ENCODE measurements around the gene CALY.

CALY gene

DNA sequence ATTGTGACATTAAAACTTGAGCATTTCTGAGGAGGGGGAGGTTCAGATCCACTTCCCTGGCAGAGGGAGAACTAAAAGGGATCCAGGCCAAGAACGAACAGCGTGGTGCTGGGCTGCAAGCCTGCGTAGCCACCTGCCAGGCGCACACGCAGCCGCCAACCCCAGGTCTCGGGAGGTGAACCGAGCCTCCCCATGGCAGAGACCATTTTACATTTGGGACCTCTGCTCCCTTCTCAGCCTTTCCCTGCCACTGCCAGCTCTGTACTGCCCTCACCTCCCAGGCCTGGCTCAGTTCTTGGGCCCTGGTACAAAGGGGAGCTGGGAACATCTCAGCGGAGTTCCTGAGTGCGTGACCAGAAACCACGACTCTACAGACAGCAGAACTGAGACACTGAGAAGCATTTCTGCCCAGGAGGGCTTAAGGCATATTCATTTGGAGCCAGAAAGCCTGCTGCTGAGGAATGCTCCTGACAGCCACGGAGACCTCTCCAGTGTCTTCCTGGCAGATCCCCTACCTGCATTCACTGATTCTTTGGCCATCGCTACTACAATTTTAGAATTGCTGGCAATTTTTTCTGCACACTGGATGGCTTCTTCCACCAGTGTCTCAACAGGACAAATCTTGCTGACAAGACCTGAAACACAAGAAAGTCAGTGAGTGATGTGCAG is 28.9 kb upstream of the CALY start:
- no peak overlapping the region for H3K4me3 ChIP-seq (replicated peaks; ENCODE audit: low read depth, low read length)
- no peak for DNase-seq (ENCODE audit: extremely low read depth, low read depth)
- TF ChIP-seq, protein P1, sequence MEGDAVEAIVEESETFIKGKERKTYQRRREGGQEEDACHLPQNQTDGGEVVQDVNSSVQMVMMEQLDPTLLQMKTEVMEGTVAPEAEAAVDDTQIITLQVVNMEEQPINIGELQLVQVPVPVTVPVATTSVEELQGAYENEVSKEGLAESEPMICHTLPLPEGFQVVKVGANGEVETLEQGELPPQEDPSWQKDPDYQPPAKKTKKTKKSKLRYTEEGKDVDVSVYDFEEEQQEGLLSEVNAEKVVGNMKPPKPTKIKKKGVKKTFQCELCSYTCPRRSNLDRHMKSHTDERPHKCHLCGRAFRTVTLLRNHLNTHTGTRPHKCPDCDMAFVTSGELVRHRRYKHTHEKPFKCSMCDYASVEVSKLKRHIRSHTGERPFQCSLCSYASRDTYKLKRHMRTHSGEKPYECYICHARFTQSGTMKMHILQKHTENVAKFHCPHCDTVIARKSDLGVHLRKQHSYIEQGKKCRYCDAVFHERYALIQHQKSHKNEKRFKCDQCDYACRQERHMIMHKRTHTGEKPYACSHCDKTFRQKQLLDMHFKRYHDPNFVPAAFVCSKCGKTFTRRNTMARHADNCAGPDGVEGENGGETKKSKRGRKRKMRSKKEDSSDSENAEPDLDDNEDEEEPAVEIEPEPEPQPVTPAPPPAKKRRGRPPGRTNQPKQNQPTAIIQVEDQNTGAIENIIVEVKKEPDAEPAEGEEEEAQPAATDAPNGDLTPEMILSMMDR (IDR thresholded peaks at IDR 0.05; ENCODE audit: low read depth, low read length, missing control alignments): no peak

DNA sequence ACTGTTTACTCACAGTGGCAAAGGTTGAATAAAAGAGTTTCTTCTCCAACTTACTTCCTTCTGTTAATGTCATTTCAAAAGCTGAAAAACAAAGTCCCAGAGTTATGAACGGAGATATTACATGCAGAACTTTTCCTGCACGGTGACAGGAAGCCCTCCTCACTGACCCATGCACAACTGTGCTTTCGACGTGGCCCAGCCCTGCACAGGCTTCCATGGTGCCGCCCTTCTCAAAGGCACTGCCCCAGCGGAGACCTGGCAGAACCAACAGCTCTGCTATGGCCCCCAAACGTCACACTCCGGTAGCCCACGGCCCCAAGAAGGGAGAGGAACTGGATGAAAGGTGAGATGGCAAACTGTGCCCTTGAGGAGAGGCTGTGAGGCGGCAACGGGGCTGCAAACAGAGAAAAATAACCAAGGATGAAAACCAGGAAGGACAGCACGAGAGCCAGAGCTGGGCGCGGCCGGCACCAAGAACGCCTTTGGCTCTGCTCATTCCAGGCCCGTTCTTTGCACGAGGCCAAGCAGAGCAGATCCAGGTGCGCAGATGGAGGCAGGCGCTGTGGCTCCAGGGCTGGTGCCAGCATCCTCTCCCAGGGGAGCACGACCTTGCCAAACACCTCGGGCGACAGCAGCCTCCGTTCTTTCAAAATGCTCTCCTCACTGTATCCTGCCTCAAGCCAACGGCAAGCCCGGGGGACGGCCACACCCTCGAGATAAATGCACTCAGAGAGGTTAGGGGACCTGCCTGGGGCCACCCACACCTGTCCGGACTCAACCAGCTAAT is 28.1 kb upstream of the CALY start:
- no peak for DNase-seq (ENCODE audit: extremely low read depth, low read depth)
- TF ChIP-seq, protein P1 (IDR thresholded peaks at IDR 0.05; ENCODE audit: low read depth, low read length, missing control alignments): no peak
- H3K4me3 ChIP-seq (replicated peaks; ENCODE audit: low read depth, low read length): no peak overlapping the region

DNA sequence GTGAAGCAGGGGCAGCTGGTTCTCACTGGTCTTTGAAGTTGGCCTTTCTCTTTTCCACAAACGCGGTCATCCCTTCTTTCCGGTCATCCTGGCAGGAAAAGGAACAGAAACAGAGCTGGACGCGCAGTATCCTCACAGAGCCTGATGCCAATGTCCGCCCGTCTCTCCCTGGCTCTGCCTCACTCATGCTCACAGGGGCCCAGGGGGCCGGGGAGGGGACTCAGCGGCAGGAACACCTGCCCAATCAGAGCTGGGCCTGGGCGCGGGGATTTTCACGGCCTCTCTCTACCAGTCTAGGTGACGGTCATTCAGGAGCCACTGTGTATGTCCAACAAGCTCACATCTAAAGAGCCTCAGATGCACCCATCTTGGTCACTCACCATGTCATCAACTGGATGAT is 26.1 kb upstream of the CALY start:
- TF ChIP-seq, protein P1 (IDR thresholded peaks at IDR 0.05; ENCODE audit: low read depth, low read length, missing control alignments): no peak
- DNase-seq (ENCODE audit: extremely low read depth, low read depth): no peak
- H3K4me3 ChIP-seq (replicated peaks; ENCODE audit: low read depth, low read length): no peak overlapping the region

DNA sequence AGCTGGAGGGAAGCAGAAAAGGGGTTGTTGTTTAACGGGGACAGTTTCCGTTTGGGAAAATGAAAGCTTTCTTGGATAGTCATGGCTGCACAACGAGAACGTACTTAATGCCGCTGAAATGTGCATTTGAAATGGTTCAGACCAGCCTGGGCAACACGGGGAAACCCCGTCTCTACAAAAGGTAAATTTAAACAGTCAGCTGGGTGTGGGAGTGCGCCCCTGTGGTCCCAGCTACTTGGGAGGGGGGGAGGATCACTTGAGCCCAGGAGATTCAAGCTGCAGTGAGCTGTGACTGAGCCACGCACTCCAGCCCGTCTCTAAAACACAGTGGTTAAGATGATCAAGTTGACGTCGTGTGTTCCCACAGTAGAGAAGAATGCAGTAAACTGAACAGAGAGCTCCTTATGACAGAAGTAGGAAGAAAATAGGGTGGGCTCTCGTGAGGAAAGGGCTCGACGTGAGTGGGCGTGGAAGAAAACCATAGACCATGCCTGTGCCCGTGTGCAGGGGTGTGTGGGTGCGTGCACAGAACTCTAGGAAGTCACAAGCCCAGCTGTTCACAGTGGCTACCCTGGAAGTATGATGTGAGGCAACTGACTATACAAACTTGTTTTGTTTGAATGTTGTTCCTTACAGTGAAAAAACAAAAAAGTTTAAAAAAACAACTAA is 25.2 kb upstream of the CALY start:
- no peak for DNase-seq (ENCODE audit: extremely low read depth, low read depth)
- no peak overlapping the region for H3K4me3 ChIP-seq (replicated peaks; ENCODE audit: low read depth, low read length)
- TF ChIP-seq, protein P1 (IDR thresholded peaks at IDR 0.05; ENCODE audit: low read depth, low read length, missing control alignments): no peak

DNA sequence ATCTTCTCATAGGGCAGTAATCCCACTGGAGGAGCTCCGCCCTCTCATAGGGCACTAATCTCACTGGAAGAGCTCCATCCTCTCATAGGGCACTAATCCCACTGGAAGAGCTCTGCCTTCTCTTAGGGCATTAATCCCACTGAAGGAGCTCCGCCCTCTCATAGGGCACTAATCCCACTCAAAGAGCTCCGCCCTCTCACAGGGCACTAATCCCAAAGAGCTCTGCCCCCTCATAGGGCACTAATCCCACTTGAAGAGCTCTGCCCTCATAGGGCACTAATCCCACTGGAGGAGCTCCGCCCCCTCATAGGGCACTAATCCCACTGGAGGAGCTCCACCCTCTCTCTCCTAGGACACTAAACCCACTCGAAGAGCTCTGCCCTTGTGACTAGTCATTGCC is 24.5 kb upstream of the CALY start:
- no peak overlapping the region for H3K4me3 ChIP-seq (replicated peaks; ENCODE audit: low read depth, low read length)
- DNase-seq (ENCODE audit: extremely low read depth, low read depth): no peak
- TF ChIP-seq, protein P1 (IDR thresholded peaks at IDR 0.05; ENCODE audit: low read depth, low read length, missing control alignments): no peak

DNA sequence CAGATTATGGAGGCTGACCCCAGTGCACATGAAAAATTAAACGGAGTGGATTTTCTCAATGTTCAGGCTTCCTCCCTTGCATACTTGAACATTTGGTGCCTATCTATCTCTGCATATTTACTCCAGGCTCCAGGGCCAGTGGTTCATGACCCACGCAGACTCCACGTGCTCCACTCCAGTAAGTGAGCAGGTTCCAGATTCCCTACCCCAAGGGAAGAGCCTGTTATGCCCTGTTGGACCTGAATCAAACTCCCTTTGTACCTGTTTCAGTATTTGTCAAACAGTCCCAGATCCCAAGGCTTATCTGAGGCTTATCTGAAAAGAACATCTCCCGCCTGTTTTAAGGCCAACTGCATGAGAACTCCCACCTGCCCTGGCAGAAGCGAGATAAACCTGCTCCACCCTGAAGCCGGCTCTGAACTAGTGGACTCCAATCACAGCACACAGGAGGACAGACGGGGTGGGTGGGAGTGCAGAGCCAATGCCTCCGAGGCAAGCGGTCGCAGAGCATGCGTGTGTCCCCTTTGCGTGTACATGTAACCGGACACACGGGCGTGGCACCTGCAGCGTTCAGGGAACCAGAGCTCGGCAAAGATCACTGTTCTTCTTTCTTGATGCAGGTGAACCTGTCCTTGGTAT is 23.4 kb upstream of the CALY start:
- no peak for DNase-seq (ENCODE audit: extremely low read depth, low read depth)
- no peak overlapping the region for H3K4me3 ChIP-seq (replicated peaks; ENCODE audit: low read depth, low read length)
- TF ChIP-seq, protein P1 (IDR thresholded peaks at IDR 0.05; ENCODE audit: low read depth, low read length, missing control alignments): no peak
